IMR-90 (cell line): ENCODE results near the gene EXOC6B. TPM values are rescaled to one million over a fixed set of nuclear protein-coding genes. Genes with fewer than 3 reads are reported as not detected.

Source experiments
- ATAC-seq: fragments of 200-7000 bp; cut with Tn5 transposase; 2 replicates; pipeline ENCODE4 v1.9.1; 2020; ENCODE audit warnings: low read depth, mild to moderate bottlenecking, moderate library complexity
- BruUV-seq: library from RNA; stranded (reverse); fragments of 400-500 nt; replicated peaks from 2 replicates; lab custom pipeline; 2021; lab: Mats Ljungman, UMichigan
- CTCF ChIA-PET: fragments of 300-600 bp; formaldehyde crosslinking; extraction: SDS; loops from one replicate; lab custom pipeline; 2021; ENCODE audit warnings: antibody characterized with exemption; lab: Yijun Ruan, JAX
- POLR2A ChIA-PET: fragments of 300-600 bp; sonication (Branson Sonifier 250); formaldehyde crosslinking; loops from one replicate; lab custom pipeline; 2022; ENCODE audit warnings: antibody characterized with exemption; ENCODE audit not compliant: unreplicated experiment; lab: Charles Lee
- DNase-seq: peaks from one replicate; pipeline ENCODE4 v3.0.0; 2013
- H2AFZ ChIP-seq: replicated peaks from 2 replicates; pipeline ENCODE3; 2013; ENCODE audit warnings: low read length, mild to moderate bottlenecking; ENCODE audit not compliant: poor library complexity
- H2AK5ac ChIP-seq: 2 replicates; pipeline ENCODE4 v1.6.1; 2013; ENCODE audit warnings: low read depth, low read length, inconsistent platforms
- H2AK9ac ChIP-seq: replicated peaks from 2 replicates; pipeline ENCODE3; 2013; ENCODE audit warnings: mild to moderate bottlenecking, low read depth, low read length, moderate library complexity; ENCODE audit not compliant: poor library complexity
- H2BK120ac ChIP-seq: 2 replicates; pipeline ENCODE4 v1.6.1; 2013; ENCODE audit warnings: low read depth, low read length, inconsistent platforms
- H2BK15ac ChIP-seq: 3 replicates; pipeline ENCODE4 v1.6.1; 2013; ENCODE audit warnings: low read depth, low read length, inconsistent platforms
- H2BK20ac ChIP-seq: 2 replicates; pipeline ENCODE4 v1.6.1; 2013; ENCODE audit warnings: low read depth, mild to moderate bottlenecking, inconsistent platforms, low read length, moderate library complexity
- H2BK5ac ChIP-seq: 2 replicates; pipeline ENCODE4 v1.6.1; 2013; ENCODE audit warnings: mild to moderate bottlenecking, low read depth, low read length, inconsistent platforms; ENCODE audit not compliant: poor library complexity, severe bottlenecking
- H3K14ac ChIP-seq: replicated peaks from 2 replicates; pipeline ENCODE4 v1.6.1; 2013; ENCODE audit warnings: low read depth, low read length, inconsistent platforms
- H3K18ac ChIP-seq: 2 replicates; pipeline ENCODE4 v1.6.1; 2013; ENCODE audit warnings: low read depth, low read length, control low read depth
- H3K23ac ChIP-seq: 2 replicates; pipeline ENCODE4 v1.6.1; 2013; ENCODE audit warnings: low read depth, low read length, inconsistent platforms
- H3K27ac ChIP-seq: 2 replicates; pipeline ENCODE4 v1.5.1; 2013; ENCODE audit warnings: mild to moderate bottlenecking, control low read depth, low read length; ENCODE audit not compliant: insufficient read depth
- H3K27me3 ChIP-seq: 2 replicates; pipeline ENCODE4 v1.6.1; 2013; ENCODE audit warnings: low read length; ENCODE audit not compliant: control insufficient read depth, insufficient read depth
- H3K36me3 ChIP-seq: 2 replicates; pipeline ENCODE4 v1.6.1; 2013; ENCODE audit warnings: low read length, mixed read lengths; ENCODE audit not compliant: control insufficient read depth, insufficient read depth
- H3K4ac ChIP-seq: 2 replicates; pipeline ENCODE4 v1.6.1; 2013; ENCODE audit warnings: low read depth, low read length, inconsistent platforms
- H3K4me1 ChIP-seq: 2 replicates; pipeline ENCODE4 v1.6.1; 2013; ENCODE audit warnings: low read length, mixed read lengths; ENCODE audit not compliant: control insufficient read depth, insufficient read depth
- H3K4me2 ChIP-seq: 2 replicates; pipeline ENCODE4 v1.6.1; 2013; ENCODE audit warnings: low read depth, mild to moderate bottlenecking, control low read depth, low read length, moderate library complexity
- H3K4me3 ChIP-seq: 2 replicates; pipeline ENCODE4 v1.5.1; 2013; ENCODE audit warnings: low read depth, mild to moderate bottlenecking, control low read depth, low read length, moderate library complexity; ENCODE audit not compliant: insufficient read depth
- H3K56ac ChIP-seq: 2 replicates; pipeline ENCODE4 v1.6.1; 2013; ENCODE audit warnings: low read length, inconsistent platforms; ENCODE audit not compliant: insufficient read depth; ENCODE audit errors: extremely low read depth
- H3K79me1 ChIP-seq, 2 experiments: 2 replicates each; pipeline ENCODE4 v1.6.1; 2013; ENCODE audit warnings: low read length in 2 of 2, inconsistent platforms in 1 of 2, low read depth in 1 of 2
- H3K9ac ChIP-seq: 2 replicates; pipeline ENCODE4 v1.6.1; 2013; ENCODE audit warnings: low read depth, low read length, control low read depth
- H3K9me1 ChIP-seq: 2 replicates; pipeline ENCODE4 v1.6.1; 2013; ENCODE audit warnings: low read length, inconsistent platforms; ENCODE audit not compliant: insufficient read depth
- H3K9me3 ChIP-seq: 2 replicates; pipeline ENCODE4 v1.6.1; 2013; ENCODE audit warnings: low read length; ENCODE audit not compliant: control insufficient read depth, insufficient read depth
- H4K20me1 ChIP-seq: 2 replicates; pipeline ENCODE4 v1.6.1; 2013; ENCODE audit warnings: low read length, inconsistent platforms; ENCODE audit not compliant: insufficient read depth
- H4K5ac ChIP-seq: 2 replicates; pipeline ENCODE4 v1.6.1; 2013; ENCODE audit warnings: mild to moderate bottlenecking, low read depth, low read length, control low read depth
- H4K8ac ChIP-seq, 2 experiments: 2 replicates each; pipeline ENCODE4 v1.6.1; 2013; ENCODE audit warnings: low read depth in 2 of 2, low read length in 2 of 2, control low read depth in 1 of 2, inconsistent platforms in 1 of 2
- H4K91ac ChIP-seq: 2 replicates; pipeline ENCODE4 v1.6.1; 2013; ENCODE audit warnings: low read depth, low read length, inconsistent platforms; ENCODE audit not compliant: insufficient read depth
- BHLHE40 ChIP-seq: fragments of 150-350 bp; IDR thresholded peaks from 2 replicates; pipeline ENCODE4 v1.6.1; 2016; ENCODE audit warnings: mild to moderate bottlenecking, low read depth, low read length
- CEBPB ChIP-seq: IDR thresholded peaks from 2 replicates; pipeline ENCODE4 v1.6.1; 2012; ENCODE audit warnings: low read depth, low read length, improper control_type of control experiment
- CHD1 ChIP-seq: IDR thresholded peaks from 2 replicates; pipeline ENCODE4 v1.6.1; 2012; ENCODE audit warnings: low read depth, low read length, improper control_type of control experiment
- FOS ChIP-seq: fragments of 150-350 bp; IDR thresholded peaks from 2 replicates; pipeline ENCODE4 v1.6.1; 2016; ENCODE audit warnings: low read depth, low read length
- MAFK ChIP-seq: IDR thresholded peaks from 2 replicates; pipeline ENCODE4 v1.6.1; 2012; ENCODE audit warnings: low read depth, low read length, improper control_type of control experiment
- MAZ ChIP-seq: IDR thresholded peaks from 2 replicates; pipeline ENCODE4 v1.6.1; 2012; ENCODE audit warnings: low read depth, mild to moderate bottlenecking, low read length, improper control_type of control experiment, moderate library complexity, borderline replicate concordance
- MXI1 ChIP-seq: IDR thresholded peaks from 2 replicates; pipeline ENCODE4 v1.6.1; 2012; ENCODE audit warnings: low read depth, mild to moderate bottlenecking, low read length, moderate library complexity, borderline replicate concordance
- NFE2L2 ChIP-seq: fragments of 150-350 bp; IDR thresholded peaks from 2 replicates; pipeline ENCODE4 v1.6.1; 2016; ENCODE audit warnings: low read depth, mild to moderate bottlenecking, low read length
- RAD21 ChIP-seq: IDR thresholded peaks from 2 replicates; pipeline ENCODE4 v1.6.1; 2012; ENCODE audit warnings: low read length, improper control_type of control experiment
- RCOR1 ChIP-seq: IDR thresholded peaks from 2 replicates; pipeline ENCODE4 v1.6.1; 2012; ENCODE audit warnings: mild to moderate bottlenecking, low read length, improper control_type of control experiment; ENCODE audit not compliant: insufficient replicate concordance
- RFX5 ChIP-seq: IDR thresholded peaks from 2 replicates; pipeline ENCODE4 v1.8.0; 2012; ENCODE audit warnings: low read depth, mild to moderate bottlenecking, low read length, moderate library complexity
- SMC3 ChIP-seq: fragments of 150-350 bp; IDR thresholded peaks from 2 replicates; pipeline ENCODE4 v1.6.1; 2016; ENCODE audit warnings: low read depth, mild to moderate bottlenecking, antibody characterized with exemption, low read length, moderate library complexity
- WGBS, 2 experiments: methylation state at CpG; one replicate each; pipeline versions ENCODE4 v1.1.5 to v1.1.7; 2013; ENCODE audit warnings: missing lambda C conversion rate in 2 of 2; ENCODE audit not compliant: insufficient read length in 1 of 2; ENCODE audit errors: extremely low coverage in 2 of 2; 5-methylcytosine and 5-hydroxymethylcytosine counted together
- dilution Hi-C: fragments of 300-500 bp; cut with HindIII; formaldehyde crosslinking; loops from one replicate; pipeline ENCODE4 v1.14.3; 2018; ENCODE audit warnings: low sequenced_read_pairs; ENCODE audit not compliant: unreplicated experiment
- in situ Hi-C: fragments of 300-500 bp; cut with MboI; formaldehyde crosslinking; loops from 3 replicates; pipeline ENCODE4 v1.14.3; 2019; ENCODE audit warnings: low sequenced_read_pairs, inconsistent platforms, mixed read lengths
- intact Hi-C: fragments of 100-400 bp; cut with micrococcal nuclease; formaldehyde crosslinking; loops from 2 replicates; pipeline ENCODE4 v1.10.0; 2022
- polyA plus RNA-seq, 3 experiments: library from polyadenylated mRNA; depleted of rRNA; stranded (reverse); fragments of >200 nt; gene quantifications; 2 replicates each; pipeline ENCODE4 v1.2.3, GENCODE V29; 2012; ENCODE audit warnings: low replicate concordance in 1 of 3
- total RNA-seq: library from RNA; depleted of rRNA; stranded (reverse); fragments of >200 nt; gene quantifications from 2 replicates; pipeline ENCODE4 v1.2.3, GENCODE V29; 2012
- TF ChIP-seq, protein P1 (sequence below): conservative IDR thresholded peaks from 2 replicates; pipeline ENCODE4 v1.5.1; 2012; ENCODE audit warnings: mild to moderate bottlenecking, low read depth, low read length, improper control_type of control experiment
- TF ChIP-seq, protein P2 (sequence below): fragments of 150-350 bp; IDR thresholded peaks from 2 replicates; pipeline ENCODE4 v1.6.1; 2016; ENCODE audit warnings: low read depth, mild to moderate bottlenecking, low read length, moderate library complexity, borderline replicate concordance
- TF ChIP-seq, protein P3 (sequence below): fragments of 150-350 bp; IDR thresholded peaks from 2 replicates; pipeline ENCODE4 v1.6.1; 2017; ENCODE audit warnings: mild to moderate bottlenecking, antibody characterized with exemption, low read length, low read depth

EXOC6B gene
- total and polyA plus RNA-seq, 2 of the 4 experiments (the other 2 are of a cell fraction), result 10.2 to 29.4 TPM

DNA sequence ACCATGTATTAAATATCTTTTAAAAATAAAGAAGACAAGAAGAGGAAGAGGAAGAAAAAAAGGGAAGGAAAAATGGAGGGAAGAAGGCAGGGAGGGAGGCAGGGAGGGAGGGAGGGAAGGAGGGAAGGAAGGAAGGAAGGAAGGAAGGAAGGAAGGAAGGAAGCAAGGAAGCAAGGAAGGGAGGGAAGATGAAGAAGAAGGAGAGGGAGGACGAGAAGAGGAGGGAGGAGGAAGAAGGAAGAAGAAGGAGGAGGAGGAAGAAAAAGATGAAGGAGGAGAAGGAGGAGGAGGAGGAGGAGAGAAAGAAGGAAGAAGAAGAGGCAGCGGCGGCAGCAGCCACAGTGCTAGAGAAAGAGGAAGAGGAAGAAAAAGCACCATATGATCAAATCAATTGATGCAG, 189.6 kb downstream of the EXOC6B start:
- DNase-seq, result no peak
- Histone ChIP-seq H4K20me1 (peaks cover 13% of the 10 kb centered on the region), H2AFZ (no peak overlapping the region), H3K9ac (no peak overlapping the region), H3K14ac (no peak overlapping the region), H3K79me1 (peaks cover 7 to 17% of the 10 kb centered on the region in 2 experiments), H4K5ac (no peak overlapping the region), H3K56ac (no peak overlapping the region), H2BK120ac (no peak overlapping the region), H3K9me1 (no peaks in the 10 kb centered on the region; the same call in 1 of the 2 replicates), H3K36me3 (no peaks in the 10 kb centered on the region), H2BK5ac (no peak overlapping the region), H3K23ac (no peak overlapping the region), H3K27me3 (no peaks in the 10 kb centered on the region), H3K9me3 (no peaks in the 10 kb centered on the region), H2BK15ac (no peak overlapping the region), H2BK20ac (no peak overlapping the region), H4K8ac (no peak overlapping the region), H3K4me3 (no peak overlapping the region), H2AK5ac (no peak overlapping the region), H3K4me2 (no peak overlapping the region), H3K18ac (no peak overlapping the region), H2AK9ac (no peak overlapping the region), H3K4ac (no peak overlapping the region), H4K91ac (no peak overlapping the region), H3K27ac (no peak overlapping the region), H3K4me1 (no peaks in the 10 kb centered on the region)
- dilution Hi-C loops, result no loop called here
- intact Hi-C loops, result no loop called here
- CTCF ChIA-PET, result no interaction called here
- ATAC-seq, result no peak
- in situ Hi-C loops, result no loop called here
- POLR2A ChIA-PET, result no interaction called here
- TF ChIP-seq FOS (no peak), CEBPB (no peak), MXI1 (no peak), RFX5 (no peak), MAFK (no peak), NFE2L2 (no peak), SMC3 (no peak), RAD21 (no peak), MAZ (no peak), BHLHE40 (no peak), RCOR1 (no peak), CHD1 (no peak)
- TF ChIP-seq, protein P1, sequence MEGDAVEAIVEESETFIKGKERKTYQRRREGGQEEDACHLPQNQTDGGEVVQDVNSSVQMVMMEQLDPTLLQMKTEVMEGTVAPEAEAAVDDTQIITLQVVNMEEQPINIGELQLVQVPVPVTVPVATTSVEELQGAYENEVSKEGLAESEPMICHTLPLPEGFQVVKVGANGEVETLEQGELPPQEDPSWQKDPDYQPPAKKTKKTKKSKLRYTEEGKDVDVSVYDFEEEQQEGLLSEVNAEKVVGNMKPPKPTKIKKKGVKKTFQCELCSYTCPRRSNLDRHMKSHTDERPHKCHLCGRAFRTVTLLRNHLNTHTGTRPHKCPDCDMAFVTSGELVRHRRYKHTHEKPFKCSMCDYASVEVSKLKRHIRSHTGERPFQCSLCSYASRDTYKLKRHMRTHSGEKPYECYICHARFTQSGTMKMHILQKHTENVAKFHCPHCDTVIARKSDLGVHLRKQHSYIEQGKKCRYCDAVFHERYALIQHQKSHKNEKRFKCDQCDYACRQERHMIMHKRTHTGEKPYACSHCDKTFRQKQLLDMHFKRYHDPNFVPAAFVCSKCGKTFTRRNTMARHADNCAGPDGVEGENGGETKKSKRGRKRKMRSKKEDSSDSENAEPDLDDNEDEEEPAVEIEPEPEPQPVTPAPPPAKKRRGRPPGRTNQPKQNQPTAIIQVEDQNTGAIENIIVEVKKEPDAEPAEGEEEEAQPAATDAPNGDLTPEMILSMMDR, result no peak
- TF ChIP-seq, protein P2, sequence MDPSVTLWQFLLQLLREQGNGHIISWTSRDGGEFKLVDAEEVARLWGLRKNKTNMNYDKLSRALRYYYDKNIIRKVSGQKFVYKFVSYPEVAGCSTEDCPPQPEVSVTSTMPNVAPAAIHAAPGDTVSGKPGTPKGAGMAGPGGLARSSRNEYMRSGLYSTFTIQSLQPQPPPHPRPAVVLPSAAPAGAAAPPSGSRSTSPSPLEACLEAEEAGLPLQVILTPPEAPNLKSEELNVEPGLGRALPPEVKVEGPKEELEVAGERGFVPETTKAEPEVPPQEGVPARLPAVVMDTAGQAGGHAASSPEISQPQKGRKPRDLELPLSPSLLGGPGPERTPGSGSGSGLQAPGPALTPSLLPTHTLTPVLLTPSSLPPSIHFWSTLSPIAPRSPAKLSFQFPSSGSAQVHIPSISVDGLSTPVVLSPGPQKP, result no peak
- TF ChIP-seq, protein P3, sequence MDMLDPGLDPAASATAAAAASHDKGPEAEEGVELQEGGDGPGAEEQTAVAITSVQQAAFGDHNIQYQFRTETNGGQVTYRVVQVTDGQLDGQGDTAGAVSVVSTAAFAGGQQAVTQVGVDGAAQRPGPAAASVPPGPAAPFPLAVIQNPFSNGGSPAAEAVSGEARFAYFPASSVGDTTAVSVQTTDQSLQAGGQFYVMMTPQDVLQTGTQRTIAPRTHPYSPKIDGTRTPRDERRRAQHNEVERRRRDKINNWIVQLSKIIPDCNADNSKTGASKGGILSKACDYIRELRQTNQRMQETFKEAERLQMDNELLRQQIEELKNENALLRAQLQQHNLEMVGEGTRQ, result no peak
- 50% methylated on average over 1 of the region's 3 CpGs; no CpG with 5 or more reads in 1 of the 2 experiments for WGBS, 2 experiments
- BruUV-seq, result no TSS peak
